HL-60 (cell line): ENCODE data around the gene DSG3.

Experiments
- GABPA ChIP-seq: IDR thresholded peaks from 2 replicates; pipeline ENCODE4 v1.6.1; 2012; ENCODE audit warnings: low read depth
- POLR2AphosphoS5 ChIP-seq: IDR thresholded peaks from 2 replicates; pipeline ENCODE4 v1.6.1; 2012; ENCODE audit warnings: low read depth
- SPI1 ChIP-seq: IDR thresholded peaks from 2 replicates; pipeline ENCODE4 v1.6.1; 2012; ENCODE audit warnings: low read depth, mild to moderate bottlenecking, borderline replicate concordance
- TF ChIP-seq, protein P1 (sequence below): IDR thresholded peaks from one replicate; pipeline ENCODE4 v1.5.1; 2011; ENCODE audit warnings: low read length, control low read depth, inconsistent platforms; ENCODE audit not compliant: insufficient read depth
- TF ChIP-seq, protein P2 (sequence below): IDR thresholded peaks from 2 replicates; pipeline ENCODE4 v1.6.1; 2012; ENCODE audit warnings: low read depth; ENCODE audit not compliant: insufficient replicate concordance

DNA sequence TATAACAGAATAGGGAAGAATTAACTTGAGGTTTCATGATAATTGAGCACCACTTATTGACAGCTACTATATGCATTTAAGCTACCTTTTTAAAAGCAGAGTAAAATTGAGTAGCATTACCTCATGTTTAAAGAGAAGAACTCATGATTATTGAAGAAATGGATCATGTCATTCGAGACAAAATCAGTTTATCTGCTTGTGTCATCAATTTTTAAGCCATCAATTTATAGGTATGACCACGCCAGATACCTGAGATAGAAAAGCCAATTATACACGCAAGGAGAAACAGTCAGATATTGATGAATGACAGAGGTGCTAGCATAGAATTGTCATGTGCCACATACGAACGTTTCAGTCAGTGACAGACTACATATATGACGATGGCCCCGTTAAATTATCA lies 78.8 kb downstream of the DSG3 start:
- TF ChIP-seq POLR2AphosphoS5, result no peak
- TF ChIP-seq, protein P1, sequence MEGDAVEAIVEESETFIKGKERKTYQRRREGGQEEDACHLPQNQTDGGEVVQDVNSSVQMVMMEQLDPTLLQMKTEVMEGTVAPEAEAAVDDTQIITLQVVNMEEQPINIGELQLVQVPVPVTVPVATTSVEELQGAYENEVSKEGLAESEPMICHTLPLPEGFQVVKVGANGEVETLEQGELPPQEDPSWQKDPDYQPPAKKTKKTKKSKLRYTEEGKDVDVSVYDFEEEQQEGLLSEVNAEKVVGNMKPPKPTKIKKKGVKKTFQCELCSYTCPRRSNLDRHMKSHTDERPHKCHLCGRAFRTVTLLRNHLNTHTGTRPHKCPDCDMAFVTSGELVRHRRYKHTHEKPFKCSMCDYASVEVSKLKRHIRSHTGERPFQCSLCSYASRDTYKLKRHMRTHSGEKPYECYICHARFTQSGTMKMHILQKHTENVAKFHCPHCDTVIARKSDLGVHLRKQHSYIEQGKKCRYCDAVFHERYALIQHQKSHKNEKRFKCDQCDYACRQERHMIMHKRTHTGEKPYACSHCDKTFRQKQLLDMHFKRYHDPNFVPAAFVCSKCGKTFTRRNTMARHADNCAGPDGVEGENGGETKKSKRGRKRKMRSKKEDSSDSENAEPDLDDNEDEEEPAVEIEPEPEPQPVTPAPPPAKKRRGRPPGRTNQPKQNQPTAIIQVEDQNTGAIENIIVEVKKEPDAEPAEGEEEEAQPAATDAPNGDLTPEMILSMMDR, result no peak
- TF ChIP-seq, protein P2, sequence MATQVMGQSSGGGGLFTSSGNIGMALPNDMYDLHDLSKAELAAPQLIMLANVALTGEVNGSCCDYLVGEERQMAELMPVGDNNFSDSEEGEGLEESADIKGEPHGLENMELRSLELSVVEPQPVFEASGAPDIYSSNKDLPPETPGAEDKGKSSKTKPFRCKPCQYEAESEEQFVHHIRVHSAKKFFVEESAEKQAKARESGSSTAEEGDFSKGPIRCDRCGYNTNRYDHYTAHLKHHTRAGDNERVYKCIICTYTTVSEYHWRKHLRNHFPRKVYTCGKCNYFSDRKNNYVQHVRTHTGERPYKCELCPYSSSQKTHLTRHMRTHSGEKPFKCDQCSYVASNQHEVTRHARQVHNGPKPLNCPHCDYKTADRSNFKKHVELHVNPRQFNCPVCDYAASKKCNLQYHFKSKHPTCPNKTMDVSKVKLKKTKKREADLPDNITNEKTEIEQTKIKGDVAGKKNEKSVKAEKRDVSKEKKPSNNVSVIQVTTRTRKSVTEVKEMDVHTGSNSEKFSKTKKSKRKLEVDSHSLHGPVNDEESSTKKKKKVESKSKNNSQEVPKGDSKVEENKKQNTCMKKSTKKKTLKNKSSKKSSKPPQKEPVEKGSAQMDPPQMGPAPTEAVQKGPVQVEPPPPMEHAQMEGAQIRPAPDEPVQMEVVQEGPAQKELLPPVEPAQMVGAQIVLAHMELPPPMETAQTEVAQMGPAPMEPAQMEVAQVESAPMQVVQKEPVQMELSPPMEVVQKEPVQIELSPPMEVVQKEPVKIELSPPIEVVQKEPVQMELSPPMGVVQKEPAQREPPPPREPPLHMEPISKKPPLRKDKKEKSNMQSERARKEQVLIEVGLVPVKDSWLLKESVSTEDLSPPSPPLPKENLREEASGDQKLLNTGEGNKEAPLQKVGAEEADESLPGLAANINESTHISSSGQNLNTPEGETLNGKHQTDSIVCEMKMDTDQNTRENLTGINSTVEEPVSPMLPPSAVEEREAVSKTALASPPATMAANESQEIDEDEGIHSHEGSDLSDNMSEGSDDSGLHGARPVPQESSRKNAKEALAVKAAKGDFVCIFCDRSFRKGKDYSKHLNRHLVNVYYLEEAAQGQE, result no peak
- TF ChIP-seq GABPA, result no peak
- no peak for TF ChIP-seq SPI1
